IPS DF 19.7 (cell line): ENCODE data around the gene CD8B.
"Not testable (repeated sequence)": the region's sequence is repeated elsewhere in the genome, so short reads cannot be mapped to it uniquely, and the experiment has no call there.

ENCODE experiments used
- DNase-seq: peaks from one replicate; pipeline ENCODE4 v3.0.0-alpha.2; 2013; ENCODE audit warnings: low read depth, low spot score

CD8B gene

DNA sequence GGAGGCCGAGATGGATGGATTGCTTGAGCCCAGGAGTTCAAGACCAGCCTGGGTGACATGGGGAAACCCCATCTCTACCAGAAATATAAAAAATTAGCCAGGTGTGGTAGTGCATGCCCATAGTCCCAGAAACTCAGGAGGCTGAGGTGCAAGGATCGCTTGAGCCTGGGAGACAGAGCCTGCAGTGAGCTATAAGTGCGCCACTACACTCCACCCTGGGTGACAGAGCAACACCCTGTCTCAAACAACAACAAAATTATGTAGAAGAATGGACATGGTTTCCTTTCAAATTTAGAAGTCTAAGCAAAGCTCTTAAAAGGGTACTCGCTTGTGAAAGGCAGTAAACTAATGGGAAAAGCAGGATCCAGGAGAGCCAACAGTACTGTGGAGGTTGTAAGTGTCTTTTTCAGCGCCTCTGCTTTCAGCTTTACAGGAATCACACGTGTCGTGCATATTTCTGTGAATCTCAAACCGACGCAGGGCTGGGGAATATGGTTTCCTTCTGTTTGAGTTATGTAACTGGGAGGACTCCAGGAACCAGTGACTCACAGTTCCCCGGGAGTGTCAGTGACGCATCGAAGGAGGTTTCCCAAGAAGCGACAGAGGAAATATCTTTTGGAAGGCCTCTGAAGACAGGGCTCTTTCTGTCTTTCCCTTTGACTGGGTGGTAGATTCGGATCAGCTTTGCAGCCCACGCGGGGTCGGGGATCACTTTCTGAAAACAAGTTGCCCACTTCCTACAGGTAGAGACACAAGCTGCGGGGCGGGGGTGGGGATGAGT lies 24.6 kb downstream of the CD8B start:
- DNase-seq = not testable (repeated sequence)

DNA sequence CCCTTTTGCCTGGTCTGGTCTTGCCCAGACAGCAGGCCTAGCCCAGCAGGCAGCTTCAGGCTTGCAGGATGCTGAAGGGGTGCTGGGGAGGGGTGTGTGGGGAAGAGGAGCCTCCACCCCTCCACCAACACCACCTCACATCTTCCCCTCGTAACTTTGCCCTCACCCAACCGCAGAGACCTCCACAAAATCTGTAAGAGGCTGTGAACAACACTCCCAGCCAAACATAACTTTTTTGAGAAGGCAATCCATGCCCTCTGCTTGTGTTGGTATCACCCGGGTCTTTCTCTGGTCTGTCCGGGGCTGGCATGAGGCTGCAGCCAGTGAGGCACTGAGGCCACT lies 26.2 kb downstream of the CD8B start:
- DNase-seq = not testable (repeated sequence)

DNA sequence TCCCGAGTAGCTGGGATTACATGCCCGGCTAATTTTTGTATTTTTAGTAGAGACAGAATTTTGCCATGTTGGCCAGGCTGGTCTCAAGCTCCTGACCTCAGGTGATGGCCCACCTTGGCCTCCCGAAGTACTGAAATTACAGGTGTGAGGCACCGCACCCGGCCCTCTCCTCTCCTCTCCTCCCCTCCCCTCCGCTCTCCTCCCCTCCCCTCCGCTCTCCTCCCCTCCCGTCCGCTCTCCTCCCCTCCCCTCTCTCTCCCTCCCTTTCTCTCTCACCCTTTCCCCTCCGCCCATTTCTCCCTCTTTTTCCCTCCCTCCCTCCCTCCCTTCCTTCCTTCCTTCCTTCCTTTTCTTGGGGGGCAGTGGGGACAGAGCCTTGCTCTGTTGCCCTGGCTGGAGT lies 28.4 kb downstream of the CD8B start:
- DNase-seq = no peak

DNA sequence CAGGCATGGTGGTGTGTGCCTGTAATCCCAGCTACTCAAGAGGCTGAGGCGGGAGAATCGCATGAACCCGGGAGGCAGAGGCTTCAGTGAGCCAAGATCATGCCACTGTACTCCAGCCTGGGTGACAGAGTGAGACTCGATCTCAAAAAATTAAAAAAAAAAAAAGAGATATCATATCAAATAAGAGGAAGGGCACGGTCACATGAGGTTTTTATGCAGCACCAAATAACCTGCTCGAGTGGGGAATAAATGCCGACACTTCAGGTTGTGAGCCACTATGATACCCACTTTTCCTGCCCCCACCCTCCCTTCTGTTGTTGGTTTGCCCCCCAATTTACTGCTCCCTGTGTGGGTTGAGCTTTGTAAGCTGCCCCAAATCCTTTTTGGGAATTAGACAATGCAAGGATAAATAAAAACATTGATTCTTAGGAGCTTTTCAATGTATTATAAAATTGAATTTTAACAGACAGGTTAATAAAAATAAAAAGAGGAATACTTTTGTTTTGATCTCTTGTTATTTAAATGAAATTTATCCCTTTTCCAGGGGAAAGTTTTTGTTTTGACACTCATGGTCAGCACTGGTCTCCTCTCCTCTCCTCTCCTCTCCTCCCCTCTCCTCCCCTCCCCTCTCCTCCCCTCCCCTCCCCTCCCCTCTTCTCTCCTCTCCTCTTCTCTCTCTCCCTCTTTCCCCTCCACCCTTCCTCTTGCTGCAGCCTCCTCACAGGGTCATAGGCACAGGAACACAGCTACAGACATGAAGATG lies 29.2 kb downstream of the CD8B start:
- DNase-seq = no peak

DNA sequence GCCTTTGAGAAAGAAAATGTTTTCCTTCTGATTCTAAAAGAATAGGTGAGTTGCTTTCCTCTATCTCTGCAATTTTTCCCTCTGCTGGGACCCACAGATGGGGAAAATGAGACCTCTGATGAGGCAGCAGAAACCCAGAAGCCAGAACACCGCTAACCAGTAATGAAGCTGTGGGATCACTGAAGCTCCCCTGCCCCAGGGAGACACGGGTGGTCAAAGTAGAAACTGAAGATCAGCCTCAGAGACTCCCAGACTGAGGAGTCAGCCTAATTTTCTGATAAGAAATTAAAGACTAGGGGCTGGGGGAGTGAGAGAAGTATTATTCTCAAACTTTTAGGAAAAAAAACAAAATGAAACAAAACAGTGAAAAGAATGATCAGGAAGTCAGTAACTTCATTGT lies 30.1 kb downstream of the CD8B start:
- DNase-seq = no peak

DNA sequence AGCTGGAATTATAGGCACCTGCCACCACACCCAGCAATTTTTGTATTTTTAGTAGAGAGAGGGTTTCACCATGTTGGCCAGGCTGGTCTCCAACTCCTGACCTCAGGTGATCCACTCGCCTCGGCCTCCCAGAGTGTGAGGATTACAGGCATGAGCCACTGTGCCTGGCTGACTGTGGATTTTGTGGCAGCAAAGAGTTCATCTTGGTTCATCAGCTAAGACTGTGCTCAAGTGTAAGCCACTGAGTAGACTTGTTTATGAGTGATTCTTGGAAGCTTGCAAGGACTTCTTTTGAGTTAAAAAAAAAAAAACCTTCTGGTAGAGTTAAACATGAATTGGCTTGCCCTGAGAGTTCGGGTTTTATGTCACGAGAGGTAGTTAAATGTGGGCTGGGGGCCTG lies 34.7 kb downstream of the CD8B start:
- no peak for DNase-seq

DNA sequence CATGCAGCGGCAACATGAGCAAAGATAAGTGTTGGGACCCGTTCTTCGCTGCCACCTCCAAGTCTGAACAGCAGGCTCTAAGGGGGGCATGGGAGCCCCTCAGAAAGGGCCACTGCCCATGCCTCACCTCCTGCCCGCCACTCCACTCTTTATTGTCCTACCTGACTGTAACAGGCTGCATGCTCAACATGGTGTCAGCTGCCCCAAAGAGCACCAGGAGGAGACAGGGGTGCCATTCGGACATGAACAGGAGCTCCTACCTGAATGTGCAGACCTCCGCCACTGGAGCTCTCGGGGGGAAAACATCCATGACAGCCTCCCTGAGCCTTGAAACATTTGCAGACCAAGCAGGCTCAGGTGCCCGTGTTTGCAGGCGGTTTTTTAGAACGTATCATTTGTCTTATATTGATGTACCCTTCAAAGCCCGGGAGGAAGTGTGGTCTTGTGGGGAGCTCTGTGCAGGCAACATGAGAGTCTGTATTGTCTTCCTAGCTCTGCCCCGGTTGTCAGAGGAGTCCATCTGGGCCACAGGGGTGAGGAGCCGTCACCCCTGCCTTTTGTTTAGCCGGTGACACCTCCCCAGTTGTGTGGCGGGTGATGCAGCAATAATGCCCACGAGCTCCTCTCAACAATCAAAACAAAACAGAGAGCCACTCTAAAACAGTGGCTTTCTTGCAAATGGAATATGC lies 35.8 kb downstream of the CD8B start:
- DNase-seq = no peak

DNA sequence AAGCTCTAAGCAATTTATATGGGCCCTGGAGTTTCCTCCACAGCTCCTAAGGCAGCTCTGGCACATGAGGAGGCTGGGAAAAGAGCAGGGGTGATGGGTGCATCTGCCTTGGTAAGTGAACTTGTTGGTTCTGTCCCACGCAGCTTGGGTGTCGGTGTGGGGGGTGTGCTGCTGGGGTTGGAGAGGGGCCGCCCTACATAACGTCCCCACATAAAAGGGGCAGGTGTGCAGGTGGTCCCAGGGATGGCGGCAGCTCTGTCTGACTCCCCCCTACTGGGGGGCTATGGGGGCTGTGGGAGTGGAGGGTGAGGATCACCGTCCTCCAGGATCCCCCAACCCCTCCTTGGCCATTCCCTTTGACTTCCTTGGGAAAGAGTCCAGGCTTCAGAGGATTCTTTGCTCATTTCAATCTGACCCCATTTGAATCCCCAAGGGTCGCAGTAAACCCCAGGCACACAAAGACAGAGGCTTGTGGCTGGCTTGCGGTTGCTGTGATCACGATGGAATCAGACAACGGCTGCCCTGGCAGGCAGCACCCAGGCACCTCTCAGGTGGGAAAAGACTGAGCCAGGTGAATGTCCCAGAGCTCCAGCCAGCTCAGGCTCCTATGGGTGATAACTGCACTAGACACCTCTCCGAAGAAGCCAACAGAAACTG lies 36.5 kb downstream of the CD8B start:
- no peak for DNase-seq

DNA sequence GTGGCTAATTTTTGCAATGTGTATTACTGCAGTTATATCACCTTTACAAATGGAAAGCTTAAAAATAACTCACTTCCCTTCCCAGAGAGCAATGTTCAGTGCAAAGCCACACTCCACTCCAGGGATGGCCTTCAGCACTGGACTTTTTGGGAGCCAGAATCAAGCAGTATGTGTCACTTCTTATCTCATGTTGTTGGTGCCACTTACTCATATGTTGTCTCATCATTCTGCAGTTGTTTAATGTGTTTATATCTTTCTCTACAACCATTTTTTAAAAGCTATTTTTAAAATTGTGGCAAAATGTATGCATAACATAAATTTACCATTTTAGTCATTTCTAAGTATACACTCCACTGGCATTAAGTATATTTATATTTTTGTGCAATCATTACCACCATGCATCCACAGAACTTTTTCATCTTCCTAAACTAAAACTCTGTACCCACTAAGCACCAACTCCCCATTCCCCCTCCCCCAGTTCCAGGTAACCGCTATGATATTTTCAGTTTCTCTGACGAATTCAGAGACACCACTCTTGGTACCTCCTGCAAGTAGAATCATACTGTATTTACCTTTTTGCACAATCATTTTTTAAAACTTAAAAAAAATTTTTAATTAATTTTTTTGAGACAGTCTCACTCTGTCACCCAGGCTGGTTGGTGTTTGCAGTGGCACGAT lies 38.9 kb downstream of the CD8B start:
- DNase-seq = no peak

DNA sequence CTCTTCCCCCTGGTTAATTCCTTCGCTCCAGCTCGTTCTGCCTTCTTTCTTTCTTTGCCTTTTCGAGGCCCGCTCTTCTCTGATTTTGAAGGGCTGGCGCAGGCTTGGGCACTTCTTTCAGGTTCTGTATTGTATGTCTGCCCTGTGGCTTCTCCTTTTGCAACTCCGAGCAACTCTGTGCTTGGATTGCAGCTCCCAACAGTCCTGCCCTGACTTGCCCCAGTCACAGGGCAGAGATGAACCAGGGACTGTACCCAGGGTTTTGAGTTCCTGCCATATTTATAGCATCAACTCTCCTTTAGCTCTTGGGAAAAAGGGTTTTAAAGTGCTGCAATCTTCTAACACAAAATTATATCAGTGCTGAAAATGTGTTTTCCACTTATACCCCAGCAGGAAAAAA lies 39.8 kb downstream of the CD8B start:
- no peak for DNase-seq

DNA sequence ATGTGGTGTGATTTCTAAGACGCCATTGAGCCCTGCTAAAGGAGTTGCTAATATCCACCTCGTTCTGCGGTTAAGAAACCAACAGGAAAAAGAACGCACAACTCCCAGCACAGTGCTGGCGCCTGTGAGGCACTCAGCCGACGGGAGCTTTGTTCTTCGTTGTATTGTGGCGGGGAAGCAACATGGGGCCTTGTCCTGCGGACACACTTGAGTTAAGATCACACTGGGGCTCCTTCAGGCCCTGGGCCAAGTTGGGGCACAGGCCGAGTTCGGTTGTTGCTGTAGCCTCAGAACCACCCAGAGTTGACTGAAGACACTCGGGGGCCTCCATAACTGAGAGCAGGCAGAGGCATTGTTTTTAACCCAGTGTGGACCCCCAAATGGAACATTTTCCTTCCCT lies 40.4 kb downstream of the CD8B start:
- no peak for DNase-seq

DNA sequence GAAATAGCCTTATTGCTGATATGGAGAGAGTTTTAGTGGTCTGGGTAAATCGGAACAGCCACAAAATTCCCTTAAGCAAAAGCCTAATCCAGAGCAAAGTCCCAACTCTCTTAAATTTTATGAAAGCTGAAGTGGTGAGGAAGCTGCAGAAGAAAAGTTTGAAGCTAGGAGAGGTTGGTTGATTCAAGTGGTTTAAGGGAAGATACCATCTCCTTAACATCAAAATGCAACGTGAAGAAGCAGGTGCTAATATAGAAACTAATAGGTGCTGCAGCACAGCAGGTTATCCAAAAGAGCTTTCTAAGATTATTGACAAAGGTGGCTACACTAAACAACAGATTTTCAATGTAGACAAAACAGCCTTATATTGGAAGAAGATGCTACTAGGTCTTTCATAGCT lies 42.7 kb downstream of the CD8B start:
- no peak for DNase-seq

DNA sequence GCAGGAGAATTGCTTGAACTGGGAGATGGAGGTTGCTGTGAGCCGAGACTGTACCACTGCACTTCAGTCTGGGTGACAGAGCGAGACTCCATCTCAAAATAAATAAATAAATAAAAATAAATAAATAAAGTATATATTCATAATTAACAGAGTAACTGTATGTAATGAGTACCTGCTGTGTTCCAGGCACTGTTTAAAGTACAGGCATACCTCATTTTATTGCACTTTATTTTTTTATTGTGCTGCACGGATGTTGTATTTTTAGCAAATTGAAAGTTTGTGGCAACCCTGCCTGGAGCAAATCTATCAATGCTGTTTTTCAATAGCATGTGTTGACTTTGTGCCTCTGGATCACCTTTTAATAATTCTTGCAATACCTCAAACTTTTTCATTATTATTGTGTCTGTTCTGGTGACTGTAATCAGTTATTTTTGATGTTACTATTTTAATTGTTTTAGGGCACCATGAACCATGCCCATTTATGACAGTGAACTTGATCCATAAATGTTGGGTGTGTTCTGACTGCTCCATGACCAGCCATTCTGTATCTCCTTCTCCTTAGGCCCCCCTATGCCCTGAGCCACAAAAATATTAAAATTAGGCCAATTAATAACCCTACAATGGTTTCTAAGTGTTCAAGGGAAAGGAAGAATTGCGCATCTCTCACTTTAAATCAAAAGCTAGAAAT lies 43.4 kb downstream of the CD8B start:
- DNase-seq = no peak

DNA sequence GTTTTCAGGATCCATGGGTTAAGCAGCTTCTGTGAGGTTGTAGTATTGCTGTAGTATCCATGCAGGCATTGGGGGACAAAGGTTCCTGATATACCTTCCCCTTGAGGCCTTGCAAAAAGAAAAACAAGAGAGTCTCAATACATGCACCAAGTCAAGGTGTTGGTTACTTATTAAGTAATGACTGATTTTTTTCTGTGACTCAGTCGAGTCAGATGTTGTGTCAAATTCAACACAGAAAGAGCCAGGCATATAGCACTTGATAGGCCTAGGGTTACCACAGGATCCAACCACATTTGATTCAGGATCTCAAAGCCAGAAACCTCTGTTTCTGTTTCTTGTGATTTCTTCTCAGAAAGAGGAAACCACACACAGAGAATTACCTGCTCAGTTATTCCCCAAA lies 46.1 kb downstream of the CD8B start:
- no peak for DNase-seq

DNA sequence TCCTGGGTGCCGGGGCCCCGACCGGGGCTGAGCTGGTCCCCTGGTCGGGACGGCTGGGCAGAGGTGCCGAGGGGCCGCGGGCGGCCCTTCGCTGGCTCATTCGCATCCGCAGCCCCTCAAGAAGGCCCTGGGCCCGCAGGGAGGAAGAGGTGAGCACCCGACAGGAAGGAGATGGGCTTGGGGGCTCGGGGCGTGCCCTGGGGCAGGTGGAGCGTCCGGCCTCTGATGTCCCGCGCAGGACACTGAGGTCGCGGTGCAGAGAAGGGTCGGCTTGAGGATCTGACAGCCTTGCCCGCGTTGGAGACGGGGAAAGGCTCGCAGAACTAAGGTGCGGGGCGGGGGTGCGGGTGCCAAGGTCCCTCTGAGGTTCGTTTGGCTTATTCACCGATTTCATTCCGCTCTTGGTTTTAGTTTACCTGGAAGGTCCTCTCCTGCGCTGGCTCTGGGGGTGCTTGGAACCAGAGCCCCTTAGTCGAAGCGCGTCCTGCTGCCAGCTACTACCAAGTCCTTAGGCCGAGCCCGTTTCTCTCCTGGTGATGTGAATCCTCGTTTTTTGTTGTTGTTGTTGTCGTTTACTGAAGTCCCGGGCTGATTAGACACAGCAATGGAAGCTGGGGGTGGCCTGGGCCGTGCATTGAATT lies 52.1 kb downstream of the CD8B start:
- DNase-seq = no peak

DNA sequence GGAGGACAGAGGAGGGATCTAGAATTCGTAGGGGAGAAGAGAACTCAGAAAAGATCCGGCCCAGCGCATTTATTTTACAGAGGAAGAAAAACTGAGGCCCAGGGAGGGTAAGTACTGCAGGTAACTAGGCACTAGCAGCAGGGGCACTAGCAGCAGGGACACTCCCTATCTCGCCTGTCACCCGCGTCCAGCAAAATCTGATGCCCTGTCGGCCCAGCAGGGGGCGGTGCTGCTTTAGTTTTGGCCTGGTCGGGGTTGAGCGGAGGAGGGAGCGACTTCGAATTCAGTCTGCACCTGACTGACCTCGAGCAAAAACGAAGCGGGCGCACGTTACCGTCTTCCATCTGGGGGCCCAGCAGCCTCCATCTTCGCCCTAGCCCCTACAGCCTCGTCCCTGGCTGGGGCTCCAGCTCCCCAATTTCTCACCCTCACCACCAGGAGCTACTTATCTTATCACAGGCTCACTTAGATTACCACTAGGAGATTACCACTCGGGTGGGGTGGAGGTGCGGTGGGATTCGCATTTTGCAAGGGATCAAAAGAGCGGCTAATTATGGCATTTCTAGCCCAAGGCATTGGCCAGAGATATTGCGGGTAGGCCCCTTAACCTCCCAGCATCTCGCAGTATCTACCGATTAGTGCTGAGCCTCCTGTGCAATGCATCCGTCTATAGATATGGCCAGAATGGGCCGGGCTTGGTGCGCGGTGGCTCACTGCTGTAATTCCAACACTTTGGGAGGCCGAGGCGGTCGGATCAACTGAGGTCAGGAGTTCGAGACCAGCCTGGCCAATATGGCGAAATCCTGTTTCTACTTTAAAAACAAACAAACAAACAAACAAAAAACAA lies 53.1 kb downstream of the CD8B start:
- DNase-seq = peak; percentile 45

DNA sequence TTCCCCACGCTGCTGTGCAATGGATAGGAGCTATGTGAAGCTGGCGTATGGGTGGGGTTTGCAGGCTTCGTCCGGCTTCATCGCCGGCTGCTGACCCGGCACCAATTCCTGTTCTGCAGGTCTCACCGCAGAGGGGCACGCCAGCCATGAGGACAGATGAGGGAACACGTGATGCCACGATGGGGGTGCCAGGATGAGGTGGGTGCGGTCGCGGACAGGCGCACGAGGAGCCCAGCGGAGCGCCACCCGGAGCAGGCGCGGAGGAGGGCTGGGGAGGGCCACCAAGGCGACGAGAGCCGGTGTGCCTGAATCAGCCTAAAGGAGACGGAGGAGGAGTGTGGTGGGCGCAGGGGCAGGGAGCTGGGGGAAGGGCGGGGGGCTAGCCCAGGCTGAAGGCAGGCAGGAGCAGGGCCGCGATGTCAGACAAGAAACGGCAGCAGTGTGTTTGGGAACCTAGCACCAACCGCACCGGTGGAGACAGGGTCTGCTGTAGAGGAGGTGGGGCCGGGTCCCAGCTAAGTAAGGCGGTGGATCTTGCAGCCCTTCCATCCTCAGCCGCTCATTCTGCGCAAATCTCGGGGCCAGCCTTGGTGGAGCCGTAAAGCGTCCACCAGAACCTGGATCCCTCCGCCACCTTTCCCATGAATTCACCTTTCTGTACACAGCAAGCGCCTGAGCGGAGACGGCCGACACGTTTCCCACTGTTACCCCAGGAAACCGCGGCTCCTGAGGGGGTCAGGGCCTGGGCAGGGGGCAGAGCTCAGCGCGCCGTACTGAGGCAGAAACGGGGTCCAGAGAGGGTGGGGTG lies 54.0 kb downstream of the CD8B start:
- DNase-seq = no peak

DNA sequence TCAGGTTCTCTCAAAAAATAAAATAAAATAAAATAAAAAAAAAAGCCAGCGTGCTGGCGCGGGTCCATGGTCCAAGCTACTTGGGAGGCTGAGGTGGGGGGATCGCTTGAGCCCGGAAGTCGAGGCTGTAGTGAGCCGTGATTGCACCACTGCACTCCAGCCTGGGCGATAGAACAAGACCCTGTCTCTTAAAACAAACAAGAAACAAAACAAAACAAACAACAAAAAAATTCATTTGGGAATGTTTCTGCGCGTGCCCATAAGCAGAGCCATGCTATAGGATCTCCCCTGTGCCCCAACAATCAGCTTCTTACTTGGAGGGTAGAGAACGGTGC lies 54.6 kb downstream of the CD8B start:
- no peak for DNase-seq
